ENCODE results near the gene HES2.
"Not testable (repeated sequence)": the region's sequence is repeated elsewhere in the genome, so short reads cannot be mapped to it uniquely, and the experiment has no call there.

Gene HES2

GRCh38 chr1:6396998-6397397, 22.7 kb downstream of the HES2 start:
- H3K27ac Mint-ChIP-seq: no peak overlapping the region

GRCh38 chr1:6395781-6396244, 23.9 kb downstream of the HES2 start:
- H3K27ac Mint-ChIP-seq; H3K36me3 Mint-ChIP-seq; H3K9me3 Mint-ChIP-seq (ENCODE audit: low read depth); H3K27me3 Mint-ChIP-seq; H3K4me3 Mint-ChIP-seq: not testable (repeated sequence)
- H3K4me1 Mint-ChIP-seq (ENCODE audit: low read depth): peaks cover 22% of the 10 kb centered on the region

More at GRCh38 chr1:6396998-6397397, 22.7 kb downstream of the HES2 start:
- no peaks in the 10 kb centered on the region for H3K36me3 Mint-ChIP-seq
- no peaks in the 10 kb centered on the region for H3K27me3 Mint-ChIP-seq
- peaks cover 19% of the 10 kb centered on the region for H3K4me1 Mint-ChIP-seq (ENCODE audit: low read depth)
- H3K9me3 Mint-ChIP-seq (ENCODE audit: low read depth): no peaks in the 10 kb centered on the region
- H3K4me3 Mint-ChIP-seq: no peak overlapping the region

- H3K36me3 Mint-ChIP-seq; H3K27me3 Mint-ChIP-seq; H3K9me3 Mint-ChIP-seq (ENCODE audit: low read depth): not testable (repeated sequence)
Observed at GRCh38 chr1:6395130-6395529, 24.6 kb downstream of the HES2 start.

GRCh38 chr1:6393400-6394187, 26.1 kb downstream of the HES2 start, which contains the start of gene ACOT7:
ACOT7 (minus strand) TSS chr1:6393767; CDS start chr1:6393399, 368 bp downstream.
- H3K27me3 Mint-ChIP-seq: no peaks in the 10 kb centered on the region
- no peaks in the 10 kb centered on the region for H3K9me3 Mint-ChIP-seq (ENCODE audit: low read depth)
- H3K27ac Mint-ChIP-seq: peak within 1 kb of the TSS; percentile 93

More at GRCh38 chr1:6395130-6395529, 24.6 kb downstream of the HES2 start:
- Mint-ChIP-seq H3K27ac (peak overlapping the region; percentile 84), H3K4me3 (peak overlapping the region; percentile 72), H3K4me1 (ENCODE audit: low read depth) (peaks cover 22% of the 10 kb centered on the region)

GRCh38 chr1:6392809-6393399, 26.8 kb downstream of the HES2 start:
- Mint-ChIP-seq H3K36me3 (peaks cover 2% of the 10 kb centered on the region), H3K4me1 (ENCODE audit: low read depth) (peaks cover 22% of the 10 kb centered on the region), H3K27me3 (no peaks in the 10 kb centered on the region), H3K9me3 (ENCODE audit: low read depth) (no peaks in the 10 kb centered on the region), H3K4me3 (peak overlapping the region; percentile 88), H3K27ac (peak overlapping the region; percentile 84)

More at GRCh38 chr1:6393400-6394187, 26.1 kb downstream of the HES2 start, which contains the start of gene ACOT7:
- Mint-ChIP-seq H3K4me3 (peak within 1 kb of the TSS; percentile 88), H3K4me1 (ENCODE audit: low read depth) (peaks cover 22% of the 10 kb centered on the region), H3K36me3 (peaks cover 2% of the 10 kb centered on the region)

GRCh38 chr1:6391951-6392808, 27.5 kb downstream of the HES2 start:
- Mint-ChIP-seq H3K27me3 (no peaks in the 10 kb centered on the region), H3K4me3 (peak overlapping the region; percentile 88), H3K9me3 (ENCODE audit: low read depth) (no peaks in the 10 kb centered on the region), H3K27ac (peak overlapping the region; percentile 84), H3K36me3 (peaks cover 2% of the 10 kb centered on the region), H3K4me1 (ENCODE audit: low read depth) (peaks cover 22% of the 10 kb centered on the region)

GRCh38 chr1:6389971-6390370, 29.7 kb downstream of the HES2 start:
- Mint-ChIP-seq H3K9me3 (ENCODE audit: low read depth) (no peaks in the 10 kb centered on the region), H3K27ac (no peak overlapping the region), H3K36me3 (peaks cover 2% of the 10 kb centered on the region), H3K4me1 (ENCODE audit: low read depth) (peaks cover 16% of the 10 kb centered on the region), H3K4me3 (no peak overlapping the region), H3K27me3 (no peaks in the 10 kb centered on the region)

- Mint-ChIP-seq H3K27ac (no peak overlapping the region), H3K27me3 (no peaks in the 10 kb centered on the region), H3K4me1 (ENCODE audit: low read depth) (no peaks in the 10 kb centered on the region), H3K9me3 (ENCODE audit: low read depth) (peaks cover 3% of the 10 kb centered on the region), H3K4me3 (no peak overlapping the region), H3K36me3 (peaks cover 5% of the 10 kb centered on the region)
Observed at GRCh38 chr1:6386371-6386949, 33.3 kb downstream of the HES2 start.

GRCh38 chr1:6385488-6386191, 34.1 kb downstream of the HES2 start:
- Mint-ChIP-seq H3K9me3 (ENCODE audit: low read depth) (peaks cover 3% of the 10 kb centered on the region), H3K36me3 (peaks cover 5% of the 10 kb centered on the region), H3K4me3 (no peak overlapping the region), H3K4me1 (ENCODE audit: low read depth) (no peaks in the 10 kb centered on the region), H3K27ac (no peak overlapping the region), H3K27me3 (no peaks in the 10 kb centered on the region)

- Mint-ChIP-seq H3K27ac (no peak overlapping the region), H3K9me3 (ENCODE audit: low read depth) (peaks cover 3% of the 10 kb centered on the region), H3K4me1 (ENCODE audit: low read depth) (no peaks in the 10 kb centered on the region), H3K27me3 (no peaks in the 10 kb centered on the region), H3K36me3 (peaks cover 4% of the 10 kb centered on the region), H3K4me3 (no peak overlapping the region)
Observed at GRCh38 chr1:6384962-6385361, 34.8 kb downstream of the HES2 start.

- Mint-ChIP-seq H3K27ac (no peak overlapping the region), H3K27me3 (no peaks in the 10 kb centered on the region), H3K4me3 (no peak overlapping the region), H3K4me1 (ENCODE audit: low read depth) (no peaks in the 10 kb centered on the region), H3K9me3 (ENCODE audit: low read depth) (peaks cover 3% of the 10 kb centered on the region), H3K36me3 (peaks cover 3% of the 10 kb centered on the region)
Observed at GRCh38 chr1:6384135-6384534, 35.6 kb downstream of the HES2 start.

GRCh38 chr1:6380037-6380436, 39.7 kb downstream of the HES2 start:
- Mint-ChIP-seq H3K4me1 (ENCODE audit: low read depth) (no peaks in the 10 kb centered on the region), H3K4me3 (no peak overlapping the region), H3K27ac (no peak overlapping the region), H3K9me3 (ENCODE audit: low read depth) (peaks cover 3% of the 10 kb centered on the region), H3K27me3 (no peaks in the 10 kb centered on the region), H3K36me3 (peaks cover 3% of the 10 kb centered on the region)

- H3K36me3 Mint-ChIP-seq: no peaks in the 10 kb centered on the region
Observed at GRCh38 chr1:6378096-6378746, 41.5 kb downstream of the HES2 start.

More at GRCh38 chr1:6378096-6378746, 41.5 kb downstream of the HES2 start:
- Mint-ChIP-seq H3K4me3 (no peak overlapping the region), H3K4me1 (ENCODE audit: low read depth) (peaks cover 2% of the 10 kb centered on the region), H3K27ac (no peak overlapping the region), H3K9me3 (ENCODE audit: low read depth) (no peaks in the 10 kb centered on the region), H3K27me3 (no peaks in the 10 kb centered on the region)

All from activated naive CD8-positive, alpha-beta T cell (primary cell).